GM12872 (cell line): ENCODE data around the gene CNBD2.

Experiments used
- CTCF ChIP-seq: IDR thresholded peaks from 3 replicates; pipeline ENCODE4 v1.5.1; 2011; ENCODE audit warnings: low read depth, mild to moderate bottlenecking, low read length, moderate library complexity; ENCODE audit not compliant: insufficient read depth

Gene CNBD2

GRCh38 chr20:35994994-35995453 is 26.6 kb downstream of the CNBD2 start:
- peak; percentile 95 for TF ChIP-seq CTCF

GRCh38 chr20:36002855-36003254 is 34.5 kb downstream of the CNBD2 start:
- no peak for TF ChIP-seq CTCF

DNA sequence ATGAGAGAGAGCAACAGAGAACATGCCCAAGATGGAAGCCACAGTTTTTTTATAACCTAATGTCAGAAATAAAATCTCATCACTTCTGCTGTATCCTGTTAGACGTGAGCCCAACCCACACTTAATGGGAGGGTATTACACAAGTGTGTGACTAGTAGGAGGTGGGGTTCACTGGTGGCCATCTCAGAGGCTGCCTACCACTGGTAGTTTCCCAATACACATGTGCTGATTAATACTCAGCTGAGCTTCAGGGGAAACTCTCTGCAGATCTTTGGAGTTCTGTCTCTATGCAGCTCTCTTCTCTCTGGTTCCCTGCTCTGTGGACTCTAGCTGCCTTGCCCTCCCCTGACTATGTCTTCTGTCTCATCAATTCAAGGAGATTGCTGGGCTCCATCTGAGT is 35.7 kb downstream of the CNBD2 start:
- no peak for TF ChIP-seq CTCF

GRCh38 chr20:36008461-36009035 is 40.2 kb downstream of the CNBD2 start:
- TF ChIP-seq CTCF = no peak

GRCh38 chr20:36010076-36010475 is 41.7 kb downstream of the CNBD2 start:
- no peak for TF ChIP-seq CTCF

- no peak for TF ChIP-seq CTCF
These were observed 42.4 kb downstream of the CNBD2 start for GRCh38 chr20:36010825-36011224.

GRCh38 chr20:36015806-36016403 is 47.5 kb downstream of the CNBD2 start:
- TF ChIP-seq CTCF = no peak
